MM.1S (cell line): ENCODE results near the gene ITFG1.

ENCODE experiments used
- CTCF ChIP-seq: fragments of 300-600 bp; sonication (generic); IDR thresholded peaks from 2 replicates; pipeline ENCODE4 v1.5.1; 2016; ENCODE audit warnings: antibody characterized with exemption, low read length, mixed read lengths
- EZH2phosphoT487 ChIP-seq: fragments of 300-600 bp; sonication (generic); IDR thresholded peaks from 2 replicates; pipeline ENCODE4 v1.6.1; 2018; ENCODE audit warnings: antibody characterized with exemption, low read length

DNA sequence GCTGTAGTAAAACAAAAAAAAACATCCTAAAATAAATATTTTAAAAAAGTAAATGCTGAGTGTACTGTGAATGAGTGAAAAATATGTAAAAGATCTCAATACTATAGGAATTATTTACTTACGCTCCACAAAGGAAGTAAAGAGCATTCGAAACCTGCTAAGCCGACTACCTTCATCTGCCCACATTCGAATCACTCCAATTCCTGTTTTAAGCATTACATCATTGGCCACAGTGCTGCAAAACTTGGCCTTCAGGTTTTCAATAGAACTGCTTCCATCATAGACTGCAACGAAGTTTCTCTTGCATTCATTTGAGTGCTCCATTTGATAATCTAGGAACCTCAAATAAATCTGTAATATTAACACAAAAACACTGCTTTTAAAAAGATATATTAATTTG lies 351.5 kb downstream of the ITFG1 start:
- TF ChIP-seq CTCF (no peak), EZH2phosphoT487 (no peak)
